Heart right ventricle (tissue), 16 donors: Measurements from ENCODE around the gene THAP9. TPM values are rescaled to one million over a fixed set of nuclear protein-coding genes. Genes with fewer than 3 reads are reported as not detected.

ENCODE experiments used
- ATAC-seq, 8 donors: fragments of 200-7000 bp; cut with Tn5 transposase; one replicate each; pipeline ENCODE4 v1.9.1; 2020; ENCODE audit warnings: mild to moderate bottlenecking in 8 of 8, moderate library complexity in 8 of 8, moderate number of reproducible peaks in 1 of 8
- DNase-seq, 2 donors: peaks; one replicate each; pipeline ENCODE4 v3.0.0-alpha.2; 2020
- H3K27ac ChIP-seq, 10 donors: fragments of 200-600 bp; sonication (generic) in 2 of 10; one replicate each; pipeline versions ENCODE4 v1.5.0 to v1.8.0; 2020 to 2022; ENCODE audit warnings: mild to moderate bottlenecking in 3 of 10
- H3K27me3 ChIP-seq, 7 donors: fragments of 200-600 bp; one replicate each; pipeline ENCODE4 v1.8.0; 2021 to 2022; ENCODE audit warnings: mild to moderate bottlenecking in 2 of 7
- H3K36me3 ChIP-seq, 9 donors: fragments of 200-600 bp; sonication (generic) in 1 of 9; one replicate each; pipeline versions ENCODE4 v1.5.0 to v1.8.0; 2020 to 2022; ENCODE audit warnings: mild to moderate bottlenecking in 2 of 9
- H3K4me1 ChIP-seq, 9 donors: fragments of 200-600 bp; sonication (generic) in 1 of 9; one replicate each; pipeline versions ENCODE4 v1.5.0 to v1.8.0; 2020 to 2022; ENCODE audit warnings: mild to moderate bottlenecking in 4 of 9
- H3K4me3 ChIP-seq, 10 donors: fragments of 200-600 bp; sonication (generic) in 2 of 10; one replicate each; pipeline versions ENCODE4 v1.5.0 to v1.8.0; 2020 to 2022; ENCODE audit warnings: mild to moderate bottlenecking in 7 of 10, moderate library complexity in 2 of 10
- H3K9me3 ChIP-seq, 11 donors: fragments of 200-600 bp in 10 of 11; sonication (generic) in 2 of 11; one replicate each; pipeline versions ENCODE4 v1.5.0 to v1.8.0; 2013 to 2022; ENCODE audit warnings: mild to moderate bottlenecking in 2 of 11, control low read depth in 1 of 11, moderate library complexity in 1 of 11
- CTCF ChIP-seq, 9 donors: fragments of 200-600 bp; sonication (generic) in 2 of 9; IDR thresholded peaks; one replicate each; pipeline versions ENCODE4 v1.5.0 to v1.8.0; 2021 to 2022; ENCODE audit warnings: antibody characterized with exemption in 9 of 9, mild to moderate bottlenecking in 5 of 9, moderate library complexity in 1 of 9
- WGBS, 2 donors: extraction: QIAGEN DNeasy Blood & Tissue Kit; methylation state at CpG; one replicate each; pipeline ENCODE4 v1.1.7; 2013; ENCODE audit warnings: inconsistent platforms in 1 of 2; 5-methylcytosine and 5-hydroxymethylcytosine counted together
- intact Hi-C, 10 donors: fragments of 100-400 bp; cut with DNase I; formaldehyde crosslinking; loops; one replicate each; pipeline versions ENCODE4 v1.11.1 to v1.14.2; 2022
- polyA plus RNA-seq, 2 donors: library from polyadenylated mRNA; stranded (reverse); fragments of 200-250 nt; gene quantifications; one replicate each; pipeline ENCODE4 v1.2.3, GENCODE V29; 2013
- total RNA-seq, 10 donors: library from RNA; stranded (reverse); fragmentation: NEBNext Ultra II Directional in 3 of 10; extraction: Animal tissue kit (Norgen Biotek cat#: 25700) in 3 of 10; gene quantifications; one replicate each; pipeline versions ENCODE4 v1.2.1 to v1.2.4, GENCODE V29; 2021 to 2023
- donor health status: Arrhythmogenic right ventricular cardiomyopathy.
- donor health status: ischemic (EF 13 %, LVEDD 7.1; RV severe dilation, severe dysfunction).
- donor health status: healthy with polysubstance abuse.
- donor health status: DM: no; HTN: yes; CAD: no.
- donor health status: DM: no; HTN: no; CAD: no.
- donor health status: ischemic (EF 25% LVEDD 6.9; RV normal size, moderate dysfunction).
- donor health status: ischemic (EF 25% LVEDD 5.7; RV mildly dilated, moderate dysfunction).
- donor health status: healthy.
- donor health status: DM: yes; HTN: yes; CAD: no.
- donor health status: Ischemic cardiomyopathy.
- donor health status: ischemic (EF 35%, LVEDD 5.7; RV mildly dilated, moderate dysfunction).
- donor health status: nonischemic (EF 11% LVEDD 7.7; RV severe dilation, severe dysfunction).
- donor health status: DM: yes; HTN: yes; CAD: no.
- donor health status: PGD.
- donor health status: ischemic (EF 29% LVEDD 5.4; RV normal size, mild dysfunction).
- donor health status: nonischemic (EF 23%, LVEDD 6.1; RV moderate dilation, normal function).

Gene THAP9
- total and polyA plus RNA-seq, 12 donors: 1.9 to 9.1 (median 5.7) TPM

- Histone ChIP-seq H3K9me3 (no peaks in the 10 kb centered on the region), H3K27me3 (no peaks in the 10 kb centered on the region), H3K36me3 (peaks cover 0 to 45% (median 9%) of the 10 kb centered on the region in 9 donors), H3K4me3 (no peak overlapping the region), H3K27ac (no peak overlapping the region), H3K4me1 (no peaks in the 10 kb centered on the region)
- DNase-seq: no peak
- ATAC-seq: no peak
- intact Hi-C loops: no loop called here
- TF ChIP-seq CTCF (IDR thresholded peaks at IDR 0.05): no peak
These were observed 21.3 kb downstream of the THAP9 start for GRCh38 chr4:82921795-82922194.

- WGBS, 2 donors: 77 to 79% methylated on average over 5 of the region's 5 CpGs
- no peaks in the 10 kb centered on the region for H3K9me3 ChIP-seq
- no peak overlapping the region for H3K27ac ChIP-seq
- H3K4me1 ChIP-seq: no peaks in the 10 kb centered on the region
- peaks cover 0 to 85% (median 18%) of the 10 kb centered on the region in 9 donors for H3K36me3 ChIP-seq
- no peak for ATAC-seq
- intact Hi-C loops: no loop called here
- H3K27me3 ChIP-seq: no peaks in the 10 kb centered on the region
- TF ChIP-seq CTCF (IDR thresholded peaks at IDR 0.05): no peak
- H3K4me3 ChIP-seq: no peak overlapping the region
- DNase-seq: no peak
These were observed 30.6 kb downstream of the THAP9 start for GRCh38 chr4:82930848-82931755.

GRCh38 chr4:82934441-82934840, 33.9 kb downstream of the THAP9 start:
- Histone ChIP-seq H3K4me1 (peaks cover 0 to 2% (median 0%) of the 10 kb centered on the region in 9 donors), H3K9me3 (no peaks in the 10 kb centered on the region), H3K27me3 (no peaks in the 10 kb centered on the region), H3K36me3 (peaks cover 0 to 90% (median 21%) of the 10 kb centered on the region in 9 donors), H3K4me3 (no peak overlapping the region), H3K27ac (no peak overlapping the region)
- no peak for TF ChIP-seq CTCF (IDR thresholded peaks at IDR 0.05)
- intact Hi-C loops: no loop called here
- no peak for DNase-seq
- ATAC-seq: no peak

- H3K36me3 ChIP-seq: peaks cover 0 to 87% (median 24%) of the 10 kb centered on the region in 9 donors
- H3K27ac ChIP-seq: no peak overlapping the region
- no peaks in the 10 kb centered on the region for H3K27me3 ChIP-seq
- intact Hi-C loops: no loop called here
- H3K4me3 ChIP-seq: no peak overlapping the region
- H3K4me1 ChIP-seq: peaks cover 0 to 3% (median 0%) of the 10 kb centered on the region in 9 donors
- 60 to 69% methylated on average over 2 of the region's 2 CpGs for WGBS, 2 donors
- ATAC-seq: no peak
- no peak for TF ChIP-seq CTCF (IDR thresholded peaks at IDR 0.05)
- DNase-seq: no peak
- H3K9me3 ChIP-seq: no peaks in the 10 kb centered on the region
These were observed 38.9 kb downstream of the THAP9 start for GRCh38 chr4:82939414-82939813.
